ENCODE measurements around the gene NOTO. TPM values are rescaled to one million over a fixed set of nuclear protein-coding genes. Genes with fewer than 3 reads are reported as not detected.
"Not testable (repeated sequence)": the region's sequence is repeated elsewhere in the genome, so short reads cannot be mapped to it uniquely, and the experiment has no call there.

The NOTO gene
- total RNA-seq, 2 experiments from 2014 or later, result not detected

DNA sequence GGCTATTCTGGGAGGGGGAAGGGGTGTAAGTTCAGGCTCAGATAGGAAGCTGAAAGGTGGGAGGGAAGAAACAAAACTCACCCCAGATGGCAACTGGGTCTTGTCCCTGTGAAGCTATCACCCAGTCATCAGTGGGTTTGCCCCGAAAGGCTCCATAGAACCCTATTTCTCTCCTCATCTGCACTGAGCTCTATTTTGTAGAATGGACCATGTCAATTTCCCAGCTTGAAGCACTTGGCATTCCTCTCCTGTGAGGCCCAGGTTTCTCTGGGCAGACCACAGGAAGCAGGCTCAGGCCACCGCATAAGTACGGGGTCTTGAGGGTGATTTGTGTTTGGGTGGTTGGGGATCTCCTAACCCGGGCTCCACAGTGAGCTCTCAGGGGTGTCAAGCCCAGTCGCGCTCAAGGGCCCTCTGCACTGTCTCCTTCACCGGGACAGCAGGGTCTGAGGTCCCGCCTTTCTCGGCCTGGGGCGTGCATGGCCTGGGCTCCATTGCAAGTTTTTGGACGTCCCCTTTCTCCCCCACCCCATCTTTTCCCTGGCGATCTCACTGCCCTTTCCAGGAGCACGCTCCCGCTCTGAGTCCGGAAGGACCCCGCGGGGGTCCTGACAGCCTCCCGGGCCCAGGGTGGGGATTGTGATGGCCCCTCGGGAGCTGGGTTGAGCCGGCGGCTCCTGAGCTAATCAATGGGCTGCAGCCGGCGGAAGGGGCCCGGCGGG lies 27.3 kb upstream of the NOTO start:
- H3K4me3 Mint-ChIP-seq, result peak overlapping the region; percentile 19
- no peaks in the 10 kb centered on the region for H3K9me3 Mint-ChIP-seq
- intact Hi-C loops (cut with micrococcal nuclease), result no loop called here
- H3K27me3 Mint-ChIP-seq (ENCODE audit: low read depth), result peaks cover 26% of the 10 kb centered on the region
- no peak overlapping the region for H3K27ac Mint-ChIP-seq
- peaks cover 24% of the 10 kb centered on the region for H3K4me1 Mint-ChIP-seq (ENCODE audit: low read depth)
- DNase-seq, result no peak
- no peaks in the 10 kb centered on the region for H3K36me3 Mint-ChIP-seq (ENCODE audit: low read depth)
- CTCF ChIA-PET, result interaction anchor here (0.5 to 7.7 kb wide), 5 partner anchors 25 to 288 kb away, joined by 3 to 81 read pairs (median 19); partner anchors contain the start of genes SMYD5 and SPR

DNA sequence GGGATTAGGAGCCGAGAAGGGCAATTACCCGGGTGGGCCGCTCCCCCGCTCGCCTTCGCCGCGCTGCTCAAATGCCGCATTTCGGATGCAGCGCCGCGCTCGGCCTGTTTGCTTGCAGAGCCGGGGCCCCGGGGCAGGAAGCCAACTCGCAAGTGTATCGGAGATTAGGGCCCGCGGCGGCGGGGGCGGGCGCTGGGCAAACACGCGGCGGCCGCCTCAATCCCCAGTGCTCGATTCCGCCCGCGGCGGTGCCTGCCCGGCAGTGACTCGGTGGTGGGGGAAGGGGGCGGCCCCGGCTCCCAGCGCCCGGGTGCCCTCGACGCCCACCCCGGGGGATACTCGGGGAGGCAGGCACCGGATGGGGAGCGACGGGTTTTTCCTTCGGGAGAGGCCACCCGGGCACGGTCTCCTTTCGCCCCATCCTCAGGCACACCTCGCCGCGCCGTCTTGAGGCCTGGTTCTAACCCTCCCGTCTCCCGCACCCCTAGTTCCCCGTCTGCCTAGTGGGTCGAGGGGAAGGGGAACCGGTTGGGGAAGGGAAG lies 26.6 kb upstream of the NOTO start:
- intact Hi-C loops (cut with micrococcal nuclease), result loop anchor here (2.0 kb wide), 3 partner anchors 115 to 405 kb away; partner anchors contain the start of gene EMX1
- H3K36me3 Mint-ChIP-seq (ENCODE audit: low read depth), result no peaks in the 10 kb centered on the region

DNA sequence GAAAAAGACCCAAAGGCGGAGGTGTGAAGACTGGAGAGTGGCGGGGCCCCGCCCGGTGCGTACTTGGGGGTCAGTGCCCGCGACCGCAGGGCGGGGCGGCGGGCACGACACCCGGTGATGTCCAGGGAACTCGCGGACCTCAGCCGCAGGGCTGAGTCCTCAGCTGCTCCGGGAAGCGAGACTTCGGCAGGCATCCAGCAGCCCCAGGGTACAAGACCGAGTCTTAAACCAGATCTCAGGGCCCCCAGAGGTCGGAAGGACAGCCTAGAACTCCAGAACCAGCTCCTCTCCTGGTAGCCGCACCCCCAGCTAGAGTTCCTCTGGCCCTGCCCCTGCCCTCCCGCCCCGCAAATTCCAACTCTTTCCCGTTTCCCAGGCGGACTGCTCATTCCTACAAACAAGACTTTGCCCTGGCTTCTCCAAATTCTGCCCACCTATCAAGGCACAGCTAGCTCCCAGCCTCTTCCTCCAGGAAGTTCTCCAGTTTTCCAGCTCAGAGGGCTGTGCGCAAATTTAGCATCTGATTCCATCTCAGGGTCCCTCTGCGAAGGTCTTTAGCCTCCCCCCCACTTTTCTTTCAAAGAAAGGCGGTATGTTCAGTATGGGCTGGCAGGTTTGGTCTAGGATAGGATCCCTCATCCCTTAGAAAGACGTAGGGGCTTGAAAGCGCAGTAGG lies 26.0 kb upstream of the NOTO start:
- peaks cover 24% of the 10 kb centered on the region for H3K4me1 Mint-ChIP-seq (ENCODE audit: low read depth)
- CTCF ChIA-PET, result interaction anchor here (0.6 to 7.7 kb wide), 44 partner anchors 10 to 386 kb away, joined by 3 to 81 read pairs (median 6); partner anchors contain the start of genes CCT7, PRADC1, RAB11FIP5 and SMYD5
- DNase-seq, result peak; percentile 34
- H3K4me3 Mint-ChIP-seq, result peak overlapping the region; percentile 78
- no peaks in the 10 kb centered on the region for H3K36me3 Mint-ChIP-seq (ENCODE audit: low read depth)
- no peaks in the 10 kb centered on the region for H3K9me3 Mint-ChIP-seq
- intact Hi-C loops (cut with micrococcal nuclease), result loop anchor here (2.0 kb wide), 3 partner anchors 114 to 406 kb away; partner anchors contain the start of gene EMX1
- peaks cover 26% of the 10 kb centered on the region for H3K27me3 Mint-ChIP-seq (ENCODE audit: low read depth)
- H3K27ac Mint-ChIP-seq, result peak overlapping the region; percentile 60

More for the DNA sequence above, 26.6 kb upstream of the NOTO start:
- Mint-ChIP-seq H3K4me1 (ENCODE audit: low read depth) (peaks cover 24% of the 10 kb centered on the region), H3K27me3 (ENCODE audit: low read depth) (peaks cover 26% of the 10 kb centered on the region), H3K4me3 (peak overlapping the region; percentile 78), H3K9me3 (no peaks in the 10 kb centered on the region), H3K27ac (no peak overlapping the region)
- CTCF ChIA-PET, result interaction anchor here (1.7 to 7.7 kb wide), 13 partner anchors 10 to 289 kb away, joined by 5 to 81 read pairs (median 17); partner anchors contain the start of genes SMYD5 and SPR
- DNase-seq, result peak; percentile 84

- intact Hi-C loops (cut with micrococcal nuclease), result loop anchor here (1.0 to 2.0 kb wide), 11 partner anchors 35 to 406 kb away; partner anchors contain the start of genes CCT7, EMX1 and SFXN5
- CTCF ChIA-PET, result interaction anchor here (0.5 to 7.7 kb wide), 56 partner anchors 9 to 794 kb away, joined by 3 to 81 read pairs (median 5); partner anchors contain the start of genes CCT7, PRADC1, RAB11FIP5 and SMYD5
- peaks cover 26% of the 10 kb centered on the region for H3K27me3 Mint-ChIP-seq (ENCODE audit: low read depth)
- H3K27ac Mint-ChIP-seq, result peak overlapping the region; percentile 65
- peak; percentile 92 for DNase-seq
- H3K4me1 Mint-ChIP-seq (ENCODE audit: low read depth), result peaks cover 24% of the 10 kb centered on the region
- H3K9me3 Mint-ChIP-seq, result no peaks in the 10 kb centered on the region
- no peaks in the 10 kb centered on the region for H3K36me3 Mint-ChIP-seq (ENCODE audit: low read depth)
- H3K4me3 Mint-ChIP-seq, result peak overlapping the region; percentile 78
Observed at GRCh38 chr2:73176881-73177644, 25.3 kb upstream of the NOTO start.

- H3K27ac Mint-ChIP-seq, result no peak overlapping the region
- CTCF ChIA-PET, result interaction anchor here (0.5 to 7.7 kb wide), 50 partner anchors 8 to 793 kb away, joined by 3 to 81 read pairs (median 5); partner anchors contain the start of genes CCT7, RAB11FIP5, SMYD5 and SPR
Observed at GRCh38 chr2:73177645-73178255, 24.6 kb upstream of the NOTO start.

GRCh38 chr2:73185965-73186364 lies 16.4 kb upstream of the NOTO start:
- Mint-ChIP-seq H3K4me1 (ENCODE audit: low read depth) (no peaks in the 10 kb centered on the region), H3K27me3 (ENCODE audit: low read depth) (peaks cover 4% of the 10 kb centered on the region), H3K27ac (no peak overlapping the region), H3K36me3 (ENCODE audit: low read depth) (peaks cover 2% of the 10 kb centered on the region), H3K4me3 (no peak overlapping the region), H3K9me3 (peaks cover 8% of the 10 kb centered on the region)
- DNase-seq, result no peak
- intact Hi-C loops (cut with micrococcal nuclease), result no loop called here
- CTCF ChIA-PET, result interaction anchor here (0.7 to 1.8 kb wide), 3 partner anchors 9 to 175 kb away, joined by 3 to 5 read pairs (median 4); no protein-coding TSS in a partner anchor

More at GRCh38 chr2:73177645-73178255, 24.6 kb upstream of the NOTO start:
- peak overlapping the region; percentile 78 for H3K4me3 Mint-ChIP-seq
- no peak for DNase-seq
- H3K9me3 Mint-ChIP-seq, result no peaks in the 10 kb centered on the region
- H3K36me3 Mint-ChIP-seq (ENCODE audit: low read depth), result no peaks in the 10 kb centered on the region
- H3K27me3 Mint-ChIP-seq (ENCODE audit: low read depth), result peaks cover 30% of the 10 kb centered on the region
- H3K4me1 Mint-ChIP-seq (ENCODE audit: low read depth), result peaks cover 23% of the 10 kb centered on the region
- intact Hi-C loops (cut with micrococcal nuclease), result loop anchor here (1.0 to 2.0 kb wide), 11 partner anchors 35 to 407 kb away; partner anchors contain the start of genes CCT7, EMX1 and SFXN5

- Mint-ChIP-seq H3K27ac (no peak overlapping the region), H3K4me3 (no peak overlapping the region), H3K4me1 (ENCODE audit: low read depth) (no peaks in the 10 kb centered on the region), H3K27me3 (ENCODE audit: low read depth) (peaks cover under 1% of the 10 kb centered on the region), H3K9me3 (peaks cover 8% of the 10 kb centered on the region), H3K36me3 (ENCODE audit: low read depth) (peaks cover 2% of the 10 kb centered on the region)
- intact Hi-C loops (cut with micrococcal nuclease), result no loop called here
- CTCF ChIA-PET, result interaction anchor here (0.9 to 1.8 kb wide), 3 partner anchors 10 to 26 kb away, joined by 4 to 17 read pairs (median 5); no protein-coding TSS in a partner anchor
- no peak for DNase-seq
Observed at GRCh38 chr2:73187549-73187948, 14.8 kb upstream of the NOTO start.

DNA sequence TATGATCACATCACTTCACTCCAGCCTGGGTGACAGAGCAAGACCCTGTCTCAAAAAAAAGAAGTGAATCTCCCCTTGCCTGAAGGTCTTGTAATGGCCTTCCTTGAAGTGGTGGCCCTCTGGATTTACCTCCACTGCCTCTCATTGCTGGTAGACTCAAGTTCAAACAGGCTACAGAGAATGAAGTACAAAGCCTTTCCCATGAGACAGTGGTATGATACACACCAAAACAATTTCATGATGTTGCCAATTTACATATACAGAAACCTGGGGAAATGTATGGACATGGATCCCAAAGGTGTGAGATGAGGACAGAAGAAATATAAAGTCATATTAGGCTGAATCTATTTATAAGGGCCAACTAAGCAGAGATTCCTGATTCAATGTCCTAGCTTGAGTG lies 4.8 kb upstream of the NOTO start:
- CTCF ChIA-PET, result interaction anchor here (0.7 to 0.8 kb wide), 2 partner anchors 15 kb away, joined by 4 to 5 read pairs; no protein-coding TSS in a partner anchor
- no peak for DNase-seq
- Mint-ChIP-seq H3K4me3 (no peak overlapping the region), H3K36me3 (ENCODE audit: low read depth) (no peaks in the 10 kb centered on the region), H3K4me1 (ENCODE audit: low read depth) (peaks cover 3% of the 10 kb centered on the region), H3K9me3 (no peaks in the 10 kb centered on the region), H3K27me3 (ENCODE audit: low read depth) (peaks cover 26% of the 10 kb centered on the region), H3K27ac (no peak overlapping the region)
- intact Hi-C loops (cut with micrococcal nuclease), result no loop called here

DNA sequence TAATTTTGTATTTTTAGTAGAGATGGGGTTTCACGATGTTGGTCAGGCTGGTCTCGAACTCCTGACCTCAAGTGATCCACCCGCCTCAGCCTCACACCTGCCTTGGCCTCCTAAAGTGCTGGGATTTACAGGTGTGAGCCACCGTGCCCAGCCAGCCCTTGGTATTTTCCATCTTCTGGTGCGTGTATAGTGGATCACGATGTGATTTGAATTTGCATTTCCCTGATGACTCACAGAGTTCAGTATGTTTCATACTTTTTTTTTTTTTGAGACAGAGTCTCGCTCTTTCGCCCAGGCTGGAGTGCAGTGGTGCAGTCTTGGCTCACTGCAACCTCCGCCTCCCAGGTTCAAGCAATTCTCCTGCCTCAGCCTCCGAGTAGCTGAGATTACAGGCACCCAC lies 2.1 kb upstream of the NOTO start:
- H3K9me3 Mint-ChIP-seq; H3K36me3 Mint-ChIP-seq (ENCODE audit: low read depth); H3K27ac Mint-ChIP-seq; DNase-seq; H3K4me1 Mint-ChIP-seq (ENCODE audit: low read depth); intact Hi-C loops (cut with micrococcal nuclease); H3K4me3 Mint-ChIP-seq: not testable (repeated sequence)
- peaks cover 45% of the 10 kb centered on the region for H3K27me3 Mint-ChIP-seq (ENCODE audit: low read depth)
- CTCF ChIA-PET, result interaction anchor here (0.6 to 0.7 kb wide), 2 partner anchors 25 to 1301 kb away, joined by 3 to 4 read pairs; no protein-coding TSS in a partner anchor

GRCh38 chr2:73203055-73203681 lies 794 bp downstream of the NOTO start:
- H3K36me3 Mint-ChIP-seq (ENCODE audit: low read depth), result no peaks in the 10 kb centered on the region
- peak overlapping the region; percentile 53 for H3K4me3 Mint-ChIP-seq
- no peak overlapping the region for H3K27ac Mint-ChIP-seq
- peaks cover 5% of the 10 kb centered on the region for H3K4me1 Mint-ChIP-seq (ENCODE audit: low read depth)
- DNase-seq, result no peak
- H3K27me3 Mint-ChIP-seq (ENCODE audit: low read depth), result peaks cover 46% of the 10 kb centered on the region
- H3K9me3 Mint-ChIP-seq, result no peaks in the 10 kb centered on the region
- intact Hi-C loops (cut with micrococcal nuclease), result no loop called here
- CTCF ChIA-PET, result interaction anchor here (1.2 to 1.6 kb wide), 2 partner anchors 9 to 26 kb away, joined by 5 to 7 read pairs; no protein-coding TSS in a partner anchor

All from activated naive CD4-positive, alpha-beta T cell treated with anti-CD3 and anti-CD28 coated beads for 36 hours (primary cell).